LNCAP (cell line): Measurements from ENCODE around the gene ADGRE3.

Experiments
- CTCF ChIP-seq: fragments of 450-650 bp; IDR thresholded peaks from 2 replicates; pipeline ENCODE4 v1.5.1; 2017; ENCODE audit warnings: mild to moderate bottlenecking

ADGRE3 gene

DNA sequence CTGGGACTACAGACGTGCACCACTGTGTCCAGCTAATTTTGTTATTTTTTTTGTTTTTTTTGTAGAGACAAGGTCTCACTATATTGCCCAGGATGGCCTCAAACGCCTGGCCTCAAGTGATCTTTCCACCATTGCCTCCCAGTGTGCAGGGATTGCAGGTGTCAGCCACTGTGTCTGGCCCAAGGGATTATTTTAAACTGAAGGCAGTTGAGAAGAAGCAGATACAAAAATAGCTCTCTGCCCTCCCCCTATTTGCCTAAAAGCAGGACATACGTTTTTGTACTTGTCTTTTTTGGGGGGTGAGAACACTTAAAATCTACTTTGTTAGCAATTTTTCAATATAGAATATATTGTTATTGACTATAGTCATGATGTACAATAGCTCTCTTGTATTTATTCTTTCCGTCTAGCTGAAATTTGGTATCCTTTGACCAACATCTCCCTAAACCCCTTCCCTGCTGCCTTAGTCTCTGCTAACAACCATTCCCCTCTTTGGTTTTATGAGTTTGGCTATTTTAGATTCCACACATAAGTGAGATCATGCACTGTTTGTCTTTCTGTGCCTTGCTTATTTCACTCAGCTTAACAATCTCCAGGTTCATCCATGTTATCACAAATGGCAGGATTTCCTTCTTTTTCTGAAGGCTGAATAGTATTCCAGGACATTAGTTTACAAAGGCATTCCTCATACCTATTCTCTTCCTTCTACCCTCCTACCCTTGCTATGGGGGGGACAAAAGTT, 34.9 kb downstream of the ADGRE3 start:
- TF ChIP-seq CTCF = no peak

- TF ChIP-seq CTCF = no peak
These were observed 42.4 kb downstream of the ADGRE3 start for GRCh38 chr19:14632286-14632685.

- TF ChIP-seq CTCF = no peak
These were observed 45.1 kb downstream of the ADGRE3 start for GRCh38 chr19:14629557-14629956.

DNA sequence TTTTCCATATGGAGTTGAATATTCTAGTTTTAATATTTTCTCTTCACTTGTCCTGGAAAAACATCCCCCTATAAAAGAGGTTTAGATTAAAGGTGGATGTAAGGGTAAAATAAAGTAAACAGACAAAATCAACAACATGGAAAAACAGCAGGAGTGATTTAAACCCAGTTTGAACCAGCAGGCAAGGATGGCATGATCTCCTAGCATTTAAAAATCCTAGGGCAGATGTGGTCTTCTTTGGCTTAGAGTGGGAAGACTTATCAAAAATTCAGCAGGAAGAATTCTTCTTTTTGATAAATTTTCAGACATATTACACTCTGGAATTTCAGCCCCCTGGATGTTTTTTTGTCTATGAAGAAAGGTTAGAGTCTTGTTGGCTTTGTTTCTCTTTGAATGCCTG, 55.2 kb downstream of the ADGRE3 start:
- no peak for TF ChIP-seq CTCF

DNA sequence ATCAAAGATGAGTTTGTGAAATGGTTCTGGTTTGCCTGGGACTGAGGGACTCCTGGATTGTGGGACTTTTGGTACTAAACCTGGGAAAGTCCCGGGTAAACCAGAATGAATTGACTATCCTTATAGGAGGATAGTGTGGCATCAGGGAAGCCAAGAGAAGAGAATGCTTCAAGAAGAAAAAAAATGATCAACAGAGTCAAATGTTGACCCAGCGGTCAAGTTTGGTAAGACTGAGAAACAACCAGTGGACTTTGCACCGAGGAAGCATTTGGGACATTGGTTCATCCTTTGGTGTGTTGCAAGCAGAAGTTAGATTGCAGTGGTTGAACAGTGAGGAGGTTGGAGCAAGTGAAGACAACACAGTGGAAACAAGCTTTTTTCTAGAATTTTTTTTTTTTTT, 58.2 kb downstream of the ADGRE3 start:
- no peak for TF ChIP-seq CTCF

DNA sequence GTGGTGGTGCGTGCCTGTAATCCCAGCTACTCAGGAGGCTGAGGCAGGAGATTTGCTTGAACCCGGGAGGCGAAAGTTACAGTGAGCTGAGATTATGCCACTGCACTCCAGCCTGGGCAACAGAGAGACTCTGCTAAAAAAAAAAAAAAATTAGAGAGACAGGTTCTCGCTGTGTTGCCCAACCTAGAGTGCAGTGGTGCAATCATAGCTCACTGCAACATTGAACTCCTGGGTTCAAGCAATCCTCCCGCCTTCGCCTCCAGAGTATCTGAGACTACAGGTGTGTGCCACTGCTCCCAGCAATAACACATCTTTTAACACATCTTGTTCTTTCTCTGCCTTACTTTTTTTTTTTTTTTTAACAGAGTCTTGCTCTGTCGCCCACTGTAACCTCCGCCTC, 59.0 kb downstream of the ADGRE3 start:
- no peak for TF ChIP-seq CTCF

GRCh38 chr19:14614099-14614412, 60.6 kb downstream of the ADGRE3 start:
- TF ChIP-seq CTCF = no peak

- TF ChIP-seq CTCF = no peak
These were observed 62.0 kb downstream of the ADGRE3 start for GRCh38 chr19:14612657-14613056.
